Ishikawa (cell line): Measurements from ENCODE around the gene BIRC2.
A peak's percentile ranks its signal among the peaks of the same experiment; 100 is the strongest.

Experiments used
- CEBPB ChIP-seq: IDR thresholded peaks from 2 replicates; pipeline ENCODE4 v1.6.1; 2012
- CREB1 ChIP-seq: IDR thresholded peaks from 2 replicates; pipeline ENCODE4 v1.6.1; 2012; ENCODE audit warnings: low read depth
- EGR1 ChIP-seq: IDR thresholded peaks from 2 replicates; pipeline ENCODE4 v1.6.1; 2012
- EP300 ChIP-seq: IDR thresholded peaks from 2 replicates; pipeline ENCODE4 v1.6.1; 2012; ENCODE audit warnings: borderline replicate concordance
- FOXM1 ChIP-seq: IDR thresholded peaks from 2 replicates; pipeline ENCODE4 v1.6.1; 2012; ENCODE audit warnings: low read depth, borderline replicate concordance
- NFIC ChIP-seq: IDR thresholded peaks from 2 replicates; pipeline ENCODE4 v1.6.1; 2012
- RAD21 ChIP-seq: IDR thresholded peaks from 2 replicates; pipeline ENCODE4 v1.6.1; 2012; ENCODE audit warnings: low read depth
- TAF1 ChIP-seq: IDR thresholded peaks from 2 replicates; pipeline ENCODE4 v1.6.1; 2012; ENCODE audit warnings: low read depth, mild to moderate bottlenecking
- TCF12 ChIP-seq: IDR thresholded peaks from 2 replicates; pipeline ENCODE4 v1.6.1; 2012; ENCODE audit warnings: low read depth
- TEAD4 ChIP-seq: IDR thresholded peaks from 2 replicates; pipeline ENCODE4 v1.6.1; 2012
- YY1 ChIP-seq: IDR thresholded peaks from 2 replicates; pipeline ENCODE4 v1.6.1; 2012; ENCODE audit warnings: low read depth
- ZBTB7A ChIP-seq: IDR thresholded peaks from 2 replicates; pipeline ENCODE4 v1.6.1; 2012; ENCODE audit warnings: low read depth
- TF ChIP-seq, protein P1 (sequence below): IDR thresholded peaks from 2 replicates; pipeline ENCODE4 v1.6.1; 2012
- TF ChIP-seq, protein P2 (sequence below): IDR thresholded peaks from 2 replicates; pipeline ENCODE4 v1.6.1; 2012; ENCODE audit warnings: low read depth, mild to moderate bottlenecking
- TF ChIP-seq, protein P3 (sequence below): IDR thresholded peaks from 2 replicates; pipeline ENCODE4 v1.6.1; 2012

Gene BIRC2

DNA sequence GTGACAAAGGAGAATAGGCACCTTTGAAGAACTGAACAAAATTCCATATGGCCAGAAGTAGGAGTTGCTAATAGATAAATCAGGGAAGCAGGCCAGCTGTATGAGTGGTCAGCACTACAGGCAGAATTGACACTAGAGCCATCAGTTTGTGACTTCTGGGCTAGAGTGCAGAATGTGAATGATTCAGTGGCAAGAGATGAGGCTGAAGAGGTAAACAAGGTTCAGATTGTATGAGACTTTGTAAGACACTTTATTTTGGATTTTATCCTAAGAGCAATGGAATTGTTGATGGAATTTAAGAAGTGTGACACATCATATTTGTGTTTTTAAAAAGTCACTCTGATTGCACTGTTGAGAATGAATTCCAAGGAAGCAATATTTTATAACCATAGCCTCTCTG, 16.8 kb upstream of the BIRC2 start:
- TF ChIP-seq CEBPB (no peak), FOXM1 (no peak), ZBTB7A (no peak)

DNA sequence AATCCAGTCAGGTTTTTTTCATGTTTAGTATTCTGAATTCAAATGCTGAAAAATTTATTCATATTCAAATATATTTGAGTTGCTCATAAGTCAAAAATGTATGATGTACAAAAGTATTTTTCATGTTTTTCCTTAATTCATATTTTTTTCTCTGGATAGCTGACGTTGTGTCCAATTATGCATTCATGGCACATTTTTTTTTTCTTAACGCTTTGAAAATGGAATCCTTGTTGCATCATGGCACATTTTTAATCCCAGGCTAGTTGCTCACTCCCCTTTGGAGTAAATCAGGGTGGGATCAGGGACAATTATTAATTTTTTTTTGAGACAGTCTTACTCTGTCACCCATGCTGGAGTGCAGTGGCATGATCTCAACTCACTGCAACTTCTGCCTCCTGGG, 15.7 kb upstream of the BIRC2 start:
- no peak for TF ChIP-seq CEBPB
- TF ChIP-seq YY1: no peak

DNA sequence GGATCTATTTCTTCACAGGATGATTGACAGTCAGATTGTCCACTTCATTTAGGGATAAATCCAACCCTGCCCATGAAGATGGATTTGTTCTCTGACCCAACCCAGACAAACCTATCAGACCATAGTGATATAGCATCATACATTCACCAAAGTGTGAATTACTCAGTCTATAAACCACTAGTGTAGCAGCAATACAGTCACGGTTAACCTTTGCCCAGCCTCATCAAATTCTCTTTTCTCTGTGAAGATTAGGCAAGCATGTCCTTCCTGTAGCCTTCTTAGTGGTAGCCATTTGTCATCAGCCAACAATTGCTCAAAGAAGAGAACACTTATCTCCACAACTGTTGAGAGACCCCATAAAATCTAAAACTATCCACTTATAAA, 14.4 kb upstream of the BIRC2 start:
- TF ChIP-seq TAF1 (no peak), YY1 (no peak), EP300 (no peak), ZBTB7A (no peak), EGR1 (no peak), TCF12 (no peak)

DNA sequence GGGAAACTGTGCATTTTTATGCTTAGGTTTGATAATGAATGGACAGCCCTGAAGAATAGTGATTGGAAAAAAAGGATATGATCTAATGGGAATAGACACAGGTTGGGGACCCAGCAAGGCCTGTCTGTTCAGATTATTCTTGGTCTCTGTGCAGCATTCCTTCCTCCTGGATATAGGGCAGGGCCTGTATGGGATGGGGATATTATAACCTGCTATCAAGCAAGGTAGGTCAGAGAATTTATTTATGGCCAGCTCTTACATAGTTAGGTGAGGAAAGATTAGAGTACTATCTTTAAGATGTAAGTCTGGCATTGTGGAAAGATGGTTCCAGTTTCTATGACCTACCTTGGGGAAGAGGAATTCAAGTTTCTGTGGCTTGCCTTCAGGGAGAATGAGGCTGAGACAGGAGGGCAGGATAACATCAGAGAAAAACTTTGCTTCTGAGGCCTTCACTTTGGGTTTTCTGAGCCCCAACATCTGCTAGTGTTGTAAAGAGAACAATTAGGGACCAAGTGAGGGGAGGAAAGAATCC, 8.5 kb upstream of the BIRC2 start:
- no peak for TF ChIP-seq EGR1
- no peak for TF ChIP-seq RAD21
- TF ChIP-seq, protein P1, sequence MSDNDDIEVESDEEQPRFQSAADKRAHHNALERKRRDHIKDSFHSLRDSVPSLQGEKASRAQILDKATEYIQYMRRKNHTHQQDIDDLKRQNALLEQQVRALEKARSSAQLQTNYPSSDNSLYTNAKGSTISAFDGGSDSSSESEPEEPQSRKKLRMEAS: no peak
- TF ChIP-seq ZBTB7A: no peak
- TF ChIP-seq TCF12: no peak
- TF ChIP-seq EP300: no peak
- TF ChIP-seq FOXM1: no peak
- no peak for TF ChIP-seq TAF1
- no peak for TF ChIP-seq TEAD4
- TF ChIP-seq YY1: no peak
- TF ChIP-seq CREB1: no peak
- TF ChIP-seq NFIC: no peak
- no peak for TF ChIP-seq CEBPB
- TF ChIP-seq, protein P2, sequence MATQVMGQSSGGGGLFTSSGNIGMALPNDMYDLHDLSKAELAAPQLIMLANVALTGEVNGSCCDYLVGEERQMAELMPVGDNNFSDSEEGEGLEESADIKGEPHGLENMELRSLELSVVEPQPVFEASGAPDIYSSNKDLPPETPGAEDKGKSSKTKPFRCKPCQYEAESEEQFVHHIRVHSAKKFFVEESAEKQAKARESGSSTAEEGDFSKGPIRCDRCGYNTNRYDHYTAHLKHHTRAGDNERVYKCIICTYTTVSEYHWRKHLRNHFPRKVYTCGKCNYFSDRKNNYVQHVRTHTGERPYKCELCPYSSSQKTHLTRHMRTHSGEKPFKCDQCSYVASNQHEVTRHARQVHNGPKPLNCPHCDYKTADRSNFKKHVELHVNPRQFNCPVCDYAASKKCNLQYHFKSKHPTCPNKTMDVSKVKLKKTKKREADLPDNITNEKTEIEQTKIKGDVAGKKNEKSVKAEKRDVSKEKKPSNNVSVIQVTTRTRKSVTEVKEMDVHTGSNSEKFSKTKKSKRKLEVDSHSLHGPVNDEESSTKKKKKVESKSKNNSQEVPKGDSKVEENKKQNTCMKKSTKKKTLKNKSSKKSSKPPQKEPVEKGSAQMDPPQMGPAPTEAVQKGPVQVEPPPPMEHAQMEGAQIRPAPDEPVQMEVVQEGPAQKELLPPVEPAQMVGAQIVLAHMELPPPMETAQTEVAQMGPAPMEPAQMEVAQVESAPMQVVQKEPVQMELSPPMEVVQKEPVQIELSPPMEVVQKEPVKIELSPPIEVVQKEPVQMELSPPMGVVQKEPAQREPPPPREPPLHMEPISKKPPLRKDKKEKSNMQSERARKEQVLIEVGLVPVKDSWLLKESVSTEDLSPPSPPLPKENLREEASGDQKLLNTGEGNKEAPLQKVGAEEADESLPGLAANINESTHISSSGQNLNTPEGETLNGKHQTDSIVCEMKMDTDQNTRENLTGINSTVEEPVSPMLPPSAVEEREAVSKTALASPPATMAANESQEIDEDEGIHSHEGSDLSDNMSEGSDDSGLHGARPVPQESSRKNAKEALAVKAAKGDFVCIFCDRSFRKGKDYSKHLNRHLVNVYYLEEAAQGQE: no peak
- TF ChIP-seq, protein P3, sequence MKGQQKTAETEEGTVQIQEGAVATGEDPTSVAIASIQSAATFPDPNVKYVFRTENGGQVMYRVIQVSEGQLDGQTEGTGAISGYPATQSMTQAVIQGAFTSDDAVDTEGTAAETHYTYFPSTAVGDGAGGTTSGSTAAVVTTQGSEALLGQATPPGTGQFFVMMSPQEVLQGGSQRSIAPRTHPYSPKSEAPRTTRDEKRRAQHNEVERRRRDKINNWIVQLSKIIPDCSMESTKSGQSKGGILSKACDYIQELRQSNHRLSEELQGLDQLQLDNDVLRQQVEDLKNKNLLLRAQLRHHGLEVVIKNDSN: no peak

DNA sequence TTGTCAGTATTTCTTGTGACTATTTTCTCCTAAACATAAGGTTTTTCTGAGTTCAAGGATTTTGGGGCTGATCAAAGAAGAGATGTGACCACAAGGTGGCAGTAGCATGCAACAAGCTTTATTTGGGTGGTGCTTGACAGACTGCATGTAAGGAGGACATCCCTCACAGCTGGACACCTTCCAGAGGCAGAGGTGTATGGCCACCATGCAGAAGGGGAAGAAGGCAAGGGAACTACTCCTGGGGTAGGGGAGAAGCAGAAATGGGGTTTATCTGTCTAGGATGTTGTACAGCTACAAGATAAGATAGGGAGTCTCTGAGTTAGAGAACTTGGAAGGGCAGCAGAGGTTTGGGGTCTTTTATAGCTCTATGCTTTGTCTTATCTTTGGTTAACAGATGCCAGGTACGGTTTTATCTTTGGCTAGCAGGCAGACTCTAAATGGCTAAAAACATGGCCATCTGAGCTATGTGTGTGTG, 5.1 kb upstream of the BIRC2 start:
- TF ChIP-seq RAD21 (peak; percentile 82), TCF12 (no peak)

DNA sequence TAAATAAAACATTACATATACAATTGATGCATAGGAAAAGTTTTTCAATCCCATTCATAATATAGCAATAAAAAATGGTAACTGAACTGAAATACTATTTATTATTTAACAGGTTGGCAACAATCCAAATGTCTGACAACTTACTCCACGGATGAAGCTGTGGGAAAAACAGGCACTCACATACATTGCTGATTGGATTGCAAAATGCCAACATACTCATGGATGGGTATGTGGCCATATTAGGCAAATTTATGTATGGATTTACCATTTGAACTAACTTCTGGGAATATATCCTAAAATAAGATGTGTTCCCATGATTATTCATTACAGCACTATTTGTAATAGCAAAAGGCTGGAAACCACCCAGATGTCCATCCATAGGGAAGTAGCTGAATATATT, 3.2 kb upstream of the BIRC2 start:
- TF ChIP-seq TCF12: no peak
- no peak for TF ChIP-seq EP300
- no peak for TF ChIP-seq NFIC
- TF ChIP-seq, protein P3: no peak

DNA sequence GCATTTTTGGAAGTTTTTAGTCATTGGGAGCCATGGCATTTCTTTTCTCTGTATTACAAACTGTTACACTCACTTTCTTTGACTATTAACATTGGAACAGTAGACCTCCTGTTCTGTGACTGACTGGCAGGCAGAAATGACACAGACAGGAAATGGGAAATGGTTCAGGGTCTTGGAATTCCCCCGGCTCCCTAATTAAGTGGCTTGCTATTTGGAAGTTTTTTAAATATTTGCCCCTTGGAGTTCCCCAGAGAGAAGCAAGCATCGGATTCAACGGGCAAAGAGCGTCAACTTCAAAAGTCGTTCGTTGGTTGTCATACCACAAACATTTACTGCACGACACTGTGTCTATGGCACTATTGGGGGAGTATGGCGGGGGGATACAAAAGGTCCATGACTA, 1.1 kb upstream of the BIRC2 start:
- TF ChIP-seq TEAD4: no peak
- TF ChIP-seq RAD21: no peak
- TF ChIP-seq EGR1: no peak
- TF ChIP-seq YY1: no peak
- no peak for TF ChIP-seq TCF12
- TF ChIP-seq, protein P3: no peak
- TF ChIP-seq CEBPB: no peak
- no peak for TF ChIP-seq TAF1
- TF ChIP-seq FOXM1: no peak
- TF ChIP-seq EP300: no peak
- no peak for TF ChIP-seq NFIC
- TF ChIP-seq, protein P1: no peak
- TF ChIP-seq, protein P2: no peak
- no peak for TF ChIP-seq CREB1
- no peak for TF ChIP-seq ZBTB7A
